Osteocyte (in vitro differentiated cells): ENCODE results near the gene NUCB1. TPM values are rescaled to one million over a fixed set of nuclear protein-coding genes. Genes with fewer than 3 reads are reported as not detected.

Experiments used
- DNase-seq: peaks from one replicate; pipeline ENCODE4 v3.0.0; 2021; ENCODE audit warnings: mixed read lengths; ENCODE audit not compliant: unreplicated experiment; ENCODE audit errors: extremely low spot score
- H3K27ac Mint-ChIP-seq: one replicate; pipeline ENCODE4 v1.8.0; 2021; ENCODE audit warnings: mild to moderate bottlenecking, mixed read lengths; ENCODE audit not compliant: unreplicated experiment
- H3K27me3 Mint-ChIP-seq: one replicate; pipeline ENCODE4 v1.8.0; 2021; ENCODE audit warnings: mixed read lengths; ENCODE audit not compliant: unreplicated experiment
- H3K36me3 Mint-ChIP-seq: one replicate; pipeline ENCODE4 v1.8.0; 2021; ENCODE audit warnings: mixed read lengths; ENCODE audit not compliant: unreplicated experiment
- H3K4me1 Mint-ChIP-seq: one replicate; pipeline ENCODE4 v1.8.0; 2021; ENCODE audit warnings: mixed read lengths; ENCODE audit not compliant: unreplicated experiment
- H3K4me3 Mint-ChIP-seq: one replicate; pipeline ENCODE4 v1.8.0; 2021; ENCODE audit warnings: mild to moderate bottlenecking, moderate library complexity, mixed read lengths; ENCODE audit not compliant: unreplicated experiment
- H3K9me3 Mint-ChIP-seq: one replicate; pipeline ENCODE4 v1.8.0; 2021; ENCODE audit warnings: mixed read lengths; ENCODE audit not compliant: unreplicated experiment
- CTCF ChIP-seq: fragments of 200-600 bp; sonication (generic); IDR thresholded peaks from 2 replicates; pipeline ENCODE4 v1.5.0; 2021; ENCODE audit warnings: antibody characterized with exemption, mild to moderate bottlenecking, moderate library complexity
- total RNA-seq: library from RNA; stranded (reverse); gene quantifications from 2 replicates; pipeline ENCODE4 v1.2.1, GENCODE V29; 2021

The NUCB1 gene
- total RNA-seq, 1 donor from 2014 or later, result 260 TPM

- Mint-ChIP-seq H3K9me3 (no peaks in the 10 kb centered on the region), H3K36me3 (peaks cover 14% of the 10 kb centered on the region), H3K27me3 (no peaks in the 10 kb centered on the region), H3K27ac (no peak overlapping the region), H3K4me3 (no peak overlapping the region), H3K4me1 (peaks cover 41% of the 10 kb centered on the region)
- DNase-seq, result no peak
- TF ChIP-seq CTCF, result no peak
Measured at GRCh38 chr19:48959341-48960239, 59.5 kb downstream of the NUCB1 start.

- H3K36me3 Mint-ChIP-seq, result peaks cover 15% of the 10 kb centered on the region
- H3K9me3 Mint-ChIP-seq, result no peaks in the 10 kb centered on the region
- H3K4me3 Mint-ChIP-seq, result no peak overlapping the region
- no peak for DNase-seq
- TF ChIP-seq CTCF, result no peak
- H3K27ac Mint-ChIP-seq, result peak overlapping the region; percentile 69
- H3K4me1 Mint-ChIP-seq, result peaks cover 37% of the 10 kb centered on the region
- no peaks in the 10 kb centered on the region for H3K27me3 Mint-ChIP-seq
Measured at GRCh38 chr19:48961051-48961649, 61.0 kb downstream of the NUCB1 start.

GRCh38 chr19:48961673-48962028 is 61.5 kb downstream of the NUCB1 start:
- peaks cover 17% of the 10 kb centered on the region for H3K36me3 Mint-ChIP-seq
- no peak overlapping the region for H3K4me3 Mint-ChIP-seq
- no peaks in the 10 kb centered on the region for H3K27me3 Mint-ChIP-seq
- H3K27ac Mint-ChIP-seq, result peak overlapping the region; percentile 98
- H3K4me1 Mint-ChIP-seq, result peaks cover 39% of the 10 kb centered on the region
- DNase-seq, result no peak
- TF ChIP-seq CTCF, result no peak
- H3K9me3 Mint-ChIP-seq, result no peaks in the 10 kb centered on the region

GRCh38 chr19:48962029-48962848 is 62.1 kb downstream of the NUCB1 start:
- H3K36me3 Mint-ChIP-seq, result peaks cover 18% of the 10 kb centered on the region
- H3K27me3 Mint-ChIP-seq, result no peaks in the 10 kb centered on the region
- H3K4me3 Mint-ChIP-seq, result no peak overlapping the region
- H3K9me3 Mint-ChIP-seq, result no peaks in the 10 kb centered on the region
- TF ChIP-seq CTCF, result no peak
- no peak for DNase-seq
- H3K4me1 Mint-ChIP-seq, result peaks cover 45% of the 10 kb centered on the region
- H3K27ac Mint-ChIP-seq, result peak overlapping the region; percentile 98

GRCh38 chr19:48962849-48963165 is 62.7 kb downstream of the NUCB1 start:
- no peak for TF ChIP-seq CTCF
- Mint-ChIP-seq H3K27ac (peak overlapping the region; percentile 98), H3K36me3 (peaks cover 18% of the 10 kb centered on the region), H3K27me3 (no peaks in the 10 kb centered on the region), H3K9me3 (no peaks in the 10 kb centered on the region), H3K4me3 (no peak overlapping the region), H3K4me1 (peaks cover 50% of the 10 kb centered on the region)
- no peak for DNase-seq
